Neuronal stem cell (in vitro differentiated cells): ENCODE results near the gene KLHL28.

Experiments used
- DNase-seq: peaks from one replicate; pipeline ENCODE4 v3.0.0-alpha.2; 2013; ENCODE audit warnings: low spot score
- H2AFZ ChIP-seq: one replicate; pipeline ENCODE4 v1.6.1; 2013; ENCODE audit warnings: mild to moderate bottlenecking, low read length, inconsistent platforms
- H2AK5ac ChIP-seq: 2 replicates; pipeline ENCODE4 v1.6.1; 2013; ENCODE audit warnings: low read depth, mild to moderate bottlenecking, inconsistent platforms, low read length, moderate library complexity, mixed read lengths
- H2BK120ac ChIP-seq: 2 replicates; pipeline ENCODE4 v1.6.1; 2013; ENCODE audit warnings: low read depth, mild to moderate bottlenecking, inconsistent platforms, low read length, moderate library complexity, mixed read lengths
- H2BK12ac ChIP-seq: one replicate; pipeline ENCODE4 v1.6.1; 2013; ENCODE audit warnings: low read length, inconsistent platforms
- H2BK15ac ChIP-seq: 2 replicates; pipeline ENCODE4 v1.6.1; 2013; ENCODE audit warnings: mild to moderate bottlenecking, low read length, inconsistent platforms, mixed read lengths
- H2BK5ac ChIP-seq: one replicate; pipeline ENCODE4 v1.6.1; 2013; ENCODE audit warnings: inconsistent platforms, mild to moderate bottlenecking, low read length, moderate library complexity
- H3K14ac ChIP-seq: one replicate; pipeline ENCODE4 v1.6.1; 2013; ENCODE audit warnings: low read length, inconsistent platforms
- H3K18ac ChIP-seq: 2 replicates; pipeline ENCODE4 v1.6.1; 2013; ENCODE audit warnings: low read length, inconsistent platforms
- H3K23ac ChIP-seq: 2 replicates; pipeline ENCODE4 v1.6.1; 2013; ENCODE audit warnings: low read depth, mild to moderate bottlenecking, mixed read lengths, low read length, inconsistent platforms; ENCODE audit not compliant: poor library complexity
- H3K27ac ChIP-seq: replicated peaks from 3 replicates; pipeline ENCODE4 v1.5.1; 2013; ENCODE audit warnings: low read length, inconsistent platforms
- H3K27me3 ChIP-seq, 3 experiments: 2 replicates each; pipeline ENCODE4 v1.6.1; 2013; ENCODE audit warnings: low read length in 3 of 3, mild to moderate bottlenecking in 2 of 3, inconsistent platforms in 1 of 3, low read depth in 1 of 3, mixed read lengths in 1 of 3, moderate library complexity in 1 of 3; ENCODE audit not compliant: control insufficient read depth in 3 of 3, insufficient read depth in 3 of 3
- H3K36me3 ChIP-seq, 2 donors: replicated peaks in 1 of 2; 2 replicates each; pipeline ENCODE4 v1.6.1; 2013; ENCODE audit warnings: low read length in 2 of 2; ENCODE audit not compliant: control insufficient read depth in 2 of 2, insufficient read depth in 2 of 2
- H3K4ac ChIP-seq: 2 replicates; pipeline ENCODE4 v1.6.1; 2013; ENCODE audit warnings: inconsistent platforms, mild to moderate bottlenecking, low read length, moderate library complexity
- H3K4me1 ChIP-seq, 2 donors: 1 replicate in 1 of 2; 2 replicates in 1 of 2; pipeline ENCODE4 v1.6.1; 2013; ENCODE audit warnings: low read length in 2 of 2, low read depth in 1 of 2; ENCODE audit not compliant: control insufficient read depth in 2 of 2, insufficient read depth in 1 of 2
- H3K4me2 ChIP-seq: one replicate; pipeline ENCODE4 v1.6.1; 2013; ENCODE audit warnings: mild to moderate bottlenecking, low read length, inconsistent platforms; ENCODE audit not compliant: insufficient read depth, poor library complexity, severe bottlenecking
- H3K4me3 ChIP-seq, 2 donors: 2 replicates each; pipeline ENCODE4 v1.5.1; 2013; ENCODE audit warnings: low read length in 2 of 2, mild to moderate bottlenecking in 2 of 2, inconsistent platforms in 1 of 2, moderate library complexity in 1 of 2
- H3K79me1 ChIP-seq: one replicate; pipeline ENCODE4 v1.6.1; 2013; ENCODE audit warnings: low read depth, mild to moderate bottlenecking, inconsistent platforms, low read length, moderate library complexity
- H3K9ac ChIP-seq: one replicate; pipeline ENCODE4 v1.6.1; 2013; ENCODE audit warnings: mild to moderate bottlenecking, low read depth, low read length, inconsistent platforms; ENCODE audit not compliant: poor library complexity
- H3K9me3 ChIP-seq, 2 donors: replicated peaks in 1 of 2; 2 replicates each; pipeline versions ENCODE3 to v1.6.1; 2013; ENCODE audit warnings: low read length in 2 of 2, mild to moderate bottlenecking in 2 of 2, inconsistent platforms in 1 of 2, low read depth in 1 of 2, mixed read lengths in 1 of 2, moderate library complexity in 1 of 2; ENCODE audit not compliant: control insufficient read depth in 2 of 2, insufficient read depth in 1 of 2
- H4K8ac ChIP-seq: one replicate; pipeline ENCODE4 v1.6.1; 2013; ENCODE audit warnings: low read depth, mild to moderate bottlenecking, inconsistent platforms, low read length, moderate library complexity
- H4K91ac ChIP-seq: one replicate; pipeline ENCODE4 v1.6.1; 2013; ENCODE audit warnings: low read length, low read depth, mild to moderate bottlenecking, inconsistent platforms; ENCODE audit not compliant: poor library complexity
- WGBS, 2 donors: extraction: QIAGEN DNeasy Blood & Tissue Kit; methylation state at CpG; one replicate each; pipeline ENCODE4 v1.1.7; 2013; ENCODE audit warnings: missing lambda C conversion rate in 2 of 2, mixed read lengths in 1 of 2; ENCODE audit not compliant: insufficient read length in 2 of 2, insufficient replicate concordance in 1 of 2; ENCODE audit errors: extremely low coverage in 2 of 2; 5-methylcytosine and 5-hydroxymethylcytosine counted together

KLHL28 gene

GRCh38 chr14:44960146-44960545 lies 1.6 kb downstream of the KLHL28 start:
- DNase-seq, result no peak

DNA sequence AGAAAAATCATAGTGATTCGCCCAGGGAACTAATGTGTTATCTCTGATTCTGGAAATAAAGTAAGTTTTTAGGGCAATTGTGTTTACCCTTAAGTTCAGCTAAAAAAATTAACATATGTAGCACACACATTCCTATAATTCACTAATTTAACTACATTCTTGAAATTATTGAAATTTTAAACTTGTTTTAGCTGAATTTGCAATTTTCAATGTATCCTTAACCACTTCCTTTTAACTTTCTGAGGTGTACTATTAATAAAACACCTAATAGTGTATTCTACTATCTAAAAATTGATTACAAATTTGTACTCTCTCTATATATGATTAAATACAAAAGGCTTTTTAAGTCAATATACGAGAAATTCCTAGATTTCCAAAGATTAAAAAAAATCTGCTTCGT lies 2.2 kb downstream of the KLHL28 start:
- Histone ChIP-seq H3K79me1 (no peaks in the 10 kb centered on the region), H3K9me3 (no peaks in the 10 kb centered on the region), H3K4me3 (peak overlapping the region in 1 of 2 donors; percentile 77), H3K36me3 (no peaks in the 10 kb centered on the region), H3K4me1 (peaks cover 3 to 8% of the 10 kb centered on the region in 2 donors), H3K4ac (no peak overlapping the region), H3K18ac (no peak overlapping the region), H4K91ac (no peak overlapping the region), H2AK5ac (no peak overlapping the region), H2BK12ac (no peak overlapping the region), H2BK5ac (no peak overlapping the region), H3K23ac (no peak overlapping the region), H3K9ac (no peak overlapping the region), H3K27ac (no peak overlapping the region), H2BK120ac (no peak overlapping the region), H3K14ac (no peak overlapping the region), H4K8ac (no peak overlapping the region), H3K27me3 (no peaks in the 10 kb centered on the region), H2AFZ (no peak overlapping the region), H3K4me2 (no peak overlapping the region), H2BK15ac (no peak overlapping the region)
- DNase-seq, result no peak
- no CpG with 5 or more reads among the region's 3 CpGs for WGBS, 2 donors

More at GRCh38 chr14:44960146-44960545, 1.6 kb downstream of the KLHL28 start:
- no peak overlapping the region for H2AK5ac ChIP-seq
- peak overlapping the region; percentile 27 for H2AFZ ChIP-seq
- no peak overlapping the region for H3K14ac ChIP-seq
- H2BK120ac ChIP-seq, result no peak overlapping the region
- no peaks in the 10 kb centered on the region for H3K36me3 ChIP-seq
- H3K4me3 ChIP-seq, result peak overlapping the region in 1 of 2 donors; percentile 77
- H3K79me1 ChIP-seq, result no peaks in the 10 kb centered on the region
- H3K27me3 ChIP-seq, result no peaks in the 10 kb centered on the region
- H3K23ac ChIP-seq, result no peak overlapping the region
- H3K18ac ChIP-seq, result no peak overlapping the region
- no peak overlapping the region for H3K4ac ChIP-seq
- H2BK5ac ChIP-seq, result no peak overlapping the region
- no peak overlapping the region for H3K9ac ChIP-seq
- no peak overlapping the region for H2BK15ac ChIP-seq
- H4K8ac ChIP-seq, result no peak overlapping the region
- no peak overlapping the region for H3K27ac ChIP-seq
- H3K4me1 ChIP-seq, result peaks cover 3 to 8% of the 10 kb centered on the region in 2 donors
- no CpG with 5 or more reads among the region's 2 CpGs for WGBS, 2 donors
- no peaks in the 10 kb centered on the region for H3K9me3 ChIP-seq
- no peak overlapping the region for H4K91ac ChIP-seq
- no peak overlapping the region for H3K4me2 ChIP-seq
- no peak overlapping the region for H2BK12ac ChIP-seq

GRCh38 chr14:44956866-44957265 lies 4.9 kb downstream of the KLHL28 start:
- no peak overlapping the region for H2BK5ac ChIP-seq
- no peak overlapping the region for H3K14ac ChIP-seq
- peaks cover 0 to 3% of the 10 kb centered on the region in 2 donors for H3K4me1 ChIP-seq
- no peak overlapping the region for H3K23ac ChIP-seq
- no peak overlapping the region for H2BK12ac ChIP-seq
- H3K9ac ChIP-seq, result no peak overlapping the region
- H4K8ac ChIP-seq, result no peak overlapping the region
- H3K4me3 ChIP-seq, result no peak overlapping the region
- no peaks in the 10 kb centered on the region for H3K27me3 ChIP-seq
- H2AFZ ChIP-seq, result no peak overlapping the region
- peaks cover 2% of the 10 kb centered on the region for H3K79me1 ChIP-seq
- no peak overlapping the region for H3K27ac ChIP-seq
- H2AK5ac ChIP-seq, result no peak overlapping the region
- H3K4ac ChIP-seq, result no peak overlapping the region
- H4K91ac ChIP-seq, result no peak overlapping the region
- no peaks in the 10 kb centered on the region for H3K9me3 ChIP-seq
- H3K4me2 ChIP-seq, result no peak overlapping the region
- no peak overlapping the region for H2BK120ac ChIP-seq
- peaks cover 0 to 5% of the 10 kb centered on the region in 2 donors for H3K36me3 ChIP-seq
- no peak for DNase-seq
- 100% methylated on average over 1 of the region's 3 CpGs; no CpG with 5 or more reads in 1 of the 2 donors for WGBS, 2 donors
- H3K18ac ChIP-seq, result no peak overlapping the region
- no peak overlapping the region for H2BK15ac ChIP-seq

DNA sequence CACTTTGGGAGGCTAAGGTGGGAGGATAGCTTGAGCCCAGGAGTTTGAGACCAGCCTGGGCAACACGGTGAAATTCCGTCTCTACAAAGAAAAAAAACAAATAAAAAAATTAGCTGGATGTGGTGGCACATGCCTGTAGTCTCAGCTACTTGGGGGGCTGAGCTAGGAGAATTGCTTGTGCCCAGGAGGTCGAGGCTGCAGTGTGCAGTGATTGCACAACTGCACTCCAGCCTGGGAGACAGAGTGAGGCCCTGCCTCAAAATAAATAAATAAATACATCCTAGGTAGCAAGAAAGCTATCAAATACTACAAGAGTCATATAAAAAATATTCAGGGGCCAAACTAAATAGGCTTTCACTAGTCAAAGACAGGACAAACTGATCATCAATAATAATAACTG lies 6.2 kb downstream of the KLHL28 start:
- Histone ChIP-seq H3K9ac (no peak overlapping the region), H3K36me3 (peaks cover 0 to 11% of the 10 kb centered on the region in 2 donors), H2BK15ac (no peak overlapping the region), H3K23ac (no peak overlapping the region), H2BK5ac (no peak overlapping the region), H3K27me3 (no peaks in the 10 kb centered on the region), H2AK5ac (no peak overlapping the region), H3K4ac (no peak overlapping the region), H3K18ac (no peak overlapping the region), H2AFZ (no peak overlapping the region), H3K4me1 (peaks cover 0 to 3% of the 10 kb centered on the region in 2 donors), H3K4me3 (no peak overlapping the region), H3K27ac (no peak overlapping the region), H3K9me3 (no peaks in the 10 kb centered on the region), H4K91ac (no peak overlapping the region), H3K4me2 (no peak overlapping the region), H3K79me1 (peaks cover 4% of the 10 kb centered on the region), H4K8ac (no peak overlapping the region), H2BK120ac (no peak overlapping the region), H2BK12ac (no peak overlapping the region), H3K14ac (no peak overlapping the region)
- WGBS, 2 donors, result no CpG with 5 or more reads among the region's 3 CpGs
- DNase-seq, result no peak
